Heart right ventricle (tissue), 16 donors: ENCODE measurements around the gene MSX2. TPM values are rescaled to one million over a fixed set of nuclear protein-coding genes. Genes with fewer than 3 reads are reported as not detected.

Experiments used
- ATAC-seq, 8 donors: fragments of 200-7000 bp; cut with Tn5 transposase; one replicate each; pipeline ENCODE4 v1.9.1; 2020; ENCODE audit warnings: mild to moderate bottlenecking in 8 of 8, moderate library complexity in 8 of 8, moderate number of reproducible peaks in 1 of 8
- DNase-seq, 2 donors: peaks; one replicate each; pipeline ENCODE4 v3.0.0-alpha.2; 2020
- H3K27ac ChIP-seq, 10 donors: fragments of 200-600 bp; sonication (generic) in 2 of 10; one replicate each; pipeline versions ENCODE4 v1.5.0 to v1.8.0; 2020 to 2022; ENCODE audit warnings: mild to moderate bottlenecking in 3 of 10
- H3K27me3 ChIP-seq, 7 donors: fragments of 200-600 bp; one replicate each; pipeline ENCODE4 v1.8.0; 2021 to 2022; ENCODE audit warnings: mild to moderate bottlenecking in 2 of 7
- H3K36me3 ChIP-seq, 9 donors: fragments of 200-600 bp; sonication (generic) in 1 of 9; one replicate each; pipeline versions ENCODE4 v1.5.0 to v1.8.0; 2020 to 2022; ENCODE audit warnings: mild to moderate bottlenecking in 2 of 9
- H3K4me1 ChIP-seq, 9 donors: fragments of 200-600 bp; sonication (generic) in 1 of 9; one replicate each; pipeline versions ENCODE4 v1.5.0 to v1.8.0; 2020 to 2022; ENCODE audit warnings: mild to moderate bottlenecking in 4 of 9
- H3K4me3 ChIP-seq, 10 donors: fragments of 200-600 bp; sonication (generic) in 2 of 10; one replicate each; pipeline versions ENCODE4 v1.5.0 to v1.8.0; 2020 to 2022; ENCODE audit warnings: mild to moderate bottlenecking in 7 of 10, moderate library complexity in 2 of 10
- H3K9me3 ChIP-seq, 11 donors: fragments of 200-600 bp in 10 of 11; sonication (generic) in 2 of 11; one replicate each; pipeline versions ENCODE4 v1.5.0 to v1.8.0; 2013 to 2022; ENCODE audit warnings: mild to moderate bottlenecking in 2 of 11, control low read depth in 1 of 11, moderate library complexity in 1 of 11
- CTCF ChIP-seq, 9 donors: fragments of 200-600 bp; sonication (generic) in 2 of 9; IDR thresholded peaks; one replicate each; pipeline versions ENCODE4 v1.5.0 to v1.8.0; 2021 to 2022; ENCODE audit warnings: antibody characterized with exemption in 9 of 9, mild to moderate bottlenecking in 5 of 9, moderate library complexity in 1 of 9
- WGBS, 2 donors: extraction: QIAGEN DNeasy Blood & Tissue Kit; methylation state at CpG; one replicate each; pipeline ENCODE4 v1.1.7; 2013; ENCODE audit warnings: inconsistent platforms in 1 of 2; 5-methylcytosine and 5-hydroxymethylcytosine counted together
- intact Hi-C, 10 donors: fragments of 100-400 bp; cut with DNase I; formaldehyde crosslinking; loops; one replicate each; pipeline versions ENCODE4 v1.11.1 to v1.14.2; 2022
- polyA plus RNA-seq, 2 donors: library from polyadenylated mRNA; stranded (reverse); fragments of 200-250 nt; gene quantifications; one replicate each; pipeline ENCODE4 v1.2.3, GENCODE V29; 2013
- total RNA-seq, 10 donors: library from RNA; stranded (reverse); fragmentation: NEBNext Ultra II Directional in 3 of 10; extraction: Animal tissue kit (Norgen Biotek cat#: 25700) in 3 of 10; gene quantifications; one replicate each; pipeline versions ENCODE4 v1.2.1 to v1.2.4, GENCODE V29; 2021 to 2023
- donor health status: Arrhythmogenic right ventricular cardiomyopathy.
- donor health status: ischemic (EF 13 %, LVEDD 7.1; RV severe dilation, severe dysfunction).
- donor health status: healthy with polysubstance abuse.
- donor health status: DM: no; HTN: yes; CAD: no.
- donor health status: DM: no; HTN: no; CAD: no.
- donor health status: ischemic (EF 25% LVEDD 6.9; RV normal size, moderate dysfunction).
- donor health status: ischemic (EF 25% LVEDD 5.7; RV mildly dilated, moderate dysfunction).
- donor health status: healthy.
- donor health status: DM: yes; HTN: yes; CAD: no.
- donor health status: Ischemic cardiomyopathy.
- donor health status: ischemic (EF 35%, LVEDD 5.7; RV mildly dilated, moderate dysfunction).
- donor health status: nonischemic (EF 11% LVEDD 7.7; RV severe dilation, severe dysfunction).
- donor health status: DM: yes; HTN: yes; CAD: no.
- donor health status: PGD.
- donor health status: ischemic (EF 29% LVEDD 5.4; RV normal size, mild dysfunction).
- donor health status: nonischemic (EF 23%, LVEDD 6.1; RV moderate dilation, normal function).

Gene MSX2
- total and polyA plus RNA-seq, 12 donors, result 0.43 to 2.1 (median 1.4) TPM

GRCh38 chr5:174723979-174724483 is 351 bp upstream of the MSX2 start:
- intact Hi-C loops, result no loop called here
- Histone ChIP-seq H3K4me3 (peak overlapping the region; percentile 25 to 72 (median 63)), H3K27ac (peak overlapping the region in 2 of 10 donors; percentile 45 to 55), H3K36me3 (peaks cover 0 to 1% (median 0%) of the 10 kb centered on the region in 9 donors), H3K4me1 (peaks cover 0 to 30% (median 9%) of the 10 kb centered on the region in 9 donors), H3K27me3 (peaks cover 18 to 100% (median 95%) of the 10 kb centered on the region in 7 donors), H3K9me3 (no peaks in the 10 kb centered on the region)
- peak in 5 of 8 donors; percentile 26 to 57 (median 50) for ATAC-seq
- WGBS, 2 donors, result 2% methylated on average over 20 of the region's 20 CpGs
- DNase-seq, result peak in 1 of 2 donors; percentile 9
- no peak for TF ChIP-seq CTCF (IDR thresholded peaks at IDR 0.05)

DNA sequence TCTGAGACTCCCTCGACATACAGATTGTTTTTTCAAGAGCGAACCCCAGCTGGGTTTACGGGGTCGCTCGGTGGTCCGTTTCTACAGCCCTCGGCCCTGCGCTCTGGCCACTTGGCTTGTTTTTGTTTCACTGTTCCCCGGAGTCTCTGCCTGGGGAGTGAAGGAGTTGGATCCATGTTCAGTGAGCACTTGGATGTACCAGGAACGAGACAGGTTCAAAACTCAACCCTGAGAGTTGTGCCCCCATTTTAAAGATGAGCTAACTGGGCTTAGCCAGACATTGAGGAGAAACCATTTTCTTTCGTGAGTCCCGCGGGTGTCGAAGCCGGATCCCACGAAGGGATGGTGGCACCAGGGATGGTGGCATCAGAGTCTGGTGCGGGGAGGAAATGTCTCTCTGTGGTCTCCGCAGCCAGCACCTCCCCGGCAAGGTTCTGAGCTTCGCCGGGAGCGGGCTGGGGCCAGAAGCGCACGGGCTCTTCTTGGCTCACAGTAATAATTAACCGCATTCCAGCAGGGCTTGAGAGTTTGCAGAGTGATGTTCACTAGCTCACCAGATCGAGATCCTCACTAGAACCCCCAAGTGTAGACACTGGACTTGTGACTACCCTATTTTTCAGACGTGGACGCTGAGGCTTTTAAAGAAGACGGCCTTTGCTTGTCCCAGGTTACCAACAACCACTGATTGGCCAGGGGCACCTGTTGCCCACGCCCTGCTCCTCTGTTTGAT is 1.0 kb downstream of the MSX2 start:
- TF ChIP-seq CTCF (IDR thresholded peaks at IDR 0.05), result no peak
- ATAC-seq, result no peak

DNA sequence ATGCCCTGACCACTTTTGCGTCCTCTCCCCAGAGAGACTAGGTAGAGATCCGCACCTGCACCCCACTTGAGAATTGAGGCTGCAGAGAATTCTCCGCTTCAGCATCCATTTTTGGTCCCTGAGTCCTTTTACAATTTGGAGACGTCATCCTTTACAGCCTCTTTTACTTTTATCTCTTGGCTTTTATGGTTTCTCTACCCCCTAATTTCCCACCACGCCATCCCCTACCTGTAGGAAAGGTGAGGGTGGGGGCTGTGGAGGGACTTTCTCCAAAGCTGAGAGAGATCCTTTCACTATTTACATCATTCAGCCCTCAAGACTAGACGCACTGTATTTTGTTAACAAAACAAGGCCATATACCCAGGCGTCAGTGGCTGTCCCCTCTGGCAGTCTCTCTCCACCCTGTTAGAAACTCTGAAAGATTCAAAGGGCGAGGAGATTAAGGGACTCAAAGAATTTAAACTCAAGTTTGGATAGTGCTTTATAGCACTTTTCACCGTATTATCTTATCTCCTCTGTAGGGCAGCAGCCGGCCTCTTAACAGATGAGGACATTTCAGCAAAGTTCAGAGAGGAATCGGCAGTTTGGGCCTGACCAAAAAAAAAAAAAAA is 1.7 kb downstream of the MSX2 start:
- DNase-seq (no peak), ATAC-seq (no peak)
- intact Hi-C loops, result no loop called here
- peaks cover 12 to 100% (median 95%) of the 10 kb centered on the region in 7 donors for H3K27me3 ChIP-seq
- peaks cover 0 to 29% (median 8%) of the 10 kb centered on the region in 9 donors for H3K4me1 ChIP-seq
- H3K27ac ChIP-seq, result no peak overlapping the region
- H3K4me3 ChIP-seq, result peak overlapping the region in 4 of 10 donors; percentile 46 to 72 (median 63)
- TF ChIP-seq CTCF (IDR thresholded peaks at IDR 0.05), result no peak
- WGBS, 2 donors, result 38 to 50% methylated on average over 11 of the region's 11 CpGs
- H3K9me3 ChIP-seq, result no peaks in the 10 kb centered on the region
- H3K36me3 ChIP-seq, result peaks cover 0 to 8% (median 0%) of the 10 kb centered on the region in 9 donors

More for the DNA sequence above, 1.0 kb downstream of the MSX2 start:
- Histone ChIP-seq H3K9me3 (no peaks in the 10 kb centered on the region), H3K27ac (peak overlapping the region in 2 of 10 donors; percentile 45 to 75), H3K36me3 (peaks cover 0 to 8% (median 0%) of the 10 kb centered on the region in 9 donors), H3K4me1 (peaks cover 0 to 29% (median 9%) of the 10 kb centered on the region in 9 donors), H3K27me3 (peaks cover 17 to 100% (median 95%) of the 10 kb centered on the region in 7 donors), H3K4me3 (peak overlapping the region; percentile 37 to 72 (median 63))
- WGBS, 2 donors, result 5 to 6% methylated on average over 30 of the region's 30 CpGs
- intact Hi-C loops, result no loop called here
- DNase-seq, result no peak
